K562 (cell line): ENCODE data around the gene TRPM2. TPM values are rescaled to one million over a fixed set of nuclear protein-coding genes. Genes with fewer than 3 reads are reported as not detected.

Experiments
- CBX8 ChIP-seq: fragments of 200-600 bp; sonication (generic); IDR thresholded peaks from 2 replicates; pipeline ENCODE4 v1.6.1; 2012; ENCODE audit warnings: borderline replicate concordance, mixed run types, low read depth, mild to moderate bottlenecking, moderate library complexity, mixed read lengths, low read length, control low read depth, inconsistent platforms; ENCODE audit not compliant: poor library complexity, severe bottlenecking; ENCODE audit errors: extremely low read depth
- E2F6 ChIP-seq, 2 experiments: IDR thresholded peaks; 2 replicates each; pipeline ENCODE4 v1.6.1; 2011; ENCODE audit warnings: borderline replicate concordance in 1 of 2, control low read depth in 1 of 2, low read depth in 1 of 2, low read length in 1 of 2, mild to moderate bottlenecking in 1 of 2, mixed read lengths in 1 of 2, moderate library complexity in 1 of 2; ENCODE audit not compliant: insufficient read depth in 1 of 2, insufficient read length in 1 of 2, poor library complexity in 1 of 2, severe bottlenecking in 1 of 2; ENCODE audit errors: extremely low read depth in 1 of 2
- ELF1 ChIP-seq: fragments of 200-800 bp; sonication (Bioruptor generic); IDR thresholded peaks from 2 replicates; pipeline ENCODE4 v1.6.1; 2016; ENCODE audit warnings: missing genetic modification characterization, missing compliant biosample characterization
- FOXA3 ChIP-seq, 2 experiments: fragments of 450-650 bp in 1 of 2; sonication (generic) in 1 of 2; formaldehyde crosslinking; IDR thresholded peaks in 1 of 2; conservative IDR thresholded peaks in 1 of 2; 2 replicates each; pipeline versions ENCODE4 v1.4.0 to v1.8.0; 2020 to 2022; ENCODE audit warnings: mild to moderate bottlenecking in 2 of 2, missing genetic modification reagents in 1 of 2
- FOXJ2 ChIP-seq: fragments of 200-800 bp; sonication (Bioruptor generic); IDR thresholded peaks from 2 replicates; pipeline ENCODE4 v1.6.1; 2016; ENCODE audit warnings: missing genetic modification characterization, missing compliant biosample characterization
- HDAC8 ChIP-seq: fragments of 450-650 bp; IDR thresholded peaks from 2 replicates; pipeline ENCODE4 v1.6.1; 2016; ENCODE audit warnings: mild to moderate bottlenecking, missing genetic modification characterization, moderate library complexity, missing compliant biosample characterization
- HNRNPUL1 ChIP-seq: fragments of 200-400 bp; formaldehyde crosslinking; IDR thresholded peaks from 2 replicates; pipeline ENCODE4 v1.6.1; 2017; ENCODE audit warnings: low read length
- JUN ChIP-seq, 2 experiments: sonication (generic) in 1 of 2; formaldehyde crosslinking in 1 of 2; IDR thresholded peaks; 2 replicates each; pipeline versions ENCODE4 v1.6.1 to v1.8.0; 2012 to 2022; ENCODE audit warnings: borderline replicate concordance in 2 of 2, mild to moderate bottlenecking in 2 of 2, improper control_type of control experiment in 1 of 2, low read depth in 1 of 2, low read length in 1 of 2, missing genetic modification reagents in 1 of 2
- NBN ChIP-seq: fragments of 450-650 bp; IDR thresholded peaks from 2 replicates; pipeline ENCODE4 v1.6.1; 2016; ENCODE audit warnings: low read depth, mild to moderate bottlenecking
- PTRF ChIP-seq: fragments of 450-650 bp; IDR thresholded peaks from 2 replicates; pipeline ENCODE4 v1.6.1; 2016; ENCODE audit warnings: mild to moderate bottlenecking, missing genetic modification characterization, missing compliant biosample characterization
- RBM15 ChIP-seq: fragments of 200-400 bp; formaldehyde crosslinking; IDR thresholded peaks from 2 replicates; pipeline ENCODE4 v1.6.1; 2018; ENCODE audit warnings: mild to moderate bottlenecking, low read length, moderate library complexity; ENCODE audit not compliant: insufficient read depth
- RFX7 ChIP-seq: fragments of 250-450 bp; sonication (Bioruptor Pico); IDR thresholded peaks from 2 replicates; pipeline ENCODE4 v1.5.1; 2021; ENCODE audit warnings: mild to moderate bottlenecking
- SMARCA5 ChIP-seq: fragments of 450-650 bp; IDR thresholded peaks from 2 replicates; pipeline ENCODE4 v1.6.1; 2016
- SUPT5H ChIP-seq: fragments of 450-650 bp; IDR thresholded peaks from 2 replicates; pipeline ENCODE4 v1.6.1; 2016
- TCF3 ChIP-seq: sonication (generic); formaldehyde crosslinking; IDR thresholded peaks from 2 replicates; pipeline ENCODE4 v1.4.0; 2020; ENCODE audit warnings: mild to moderate bottlenecking, missing genetic modification reagents
- ZFP91 ChIP-seq: sonication (generic); formaldehyde crosslinking; IDR thresholded peaks from 2 replicates; pipeline ENCODE4 v1.8.0; 2022; ENCODE audit warnings: mild to moderate bottlenecking, missing genetic modification reagents
- ZNF224 ChIP-seq: sonication (generic); formaldehyde crosslinking; IDR thresholded peaks from 2 replicates; pipeline ENCODE4 v1.8.0; 2022; ENCODE audit warnings: mild to moderate bottlenecking, missing genetic modification reagents
- ZNF23 ChIP-seq: fragments of 250-450 bp; sonication (Bioruptor Pico); IDR thresholded peaks from 2 replicates; pipeline ENCODE4 v1.4.0; 2020; ENCODE audit warnings: mild to moderate bottlenecking
- ZNF277 ChIP-seq: fragments of 250-450 bp; sonication (Bioruptor Pico); IDR thresholded peaks from 2 replicates; pipeline ENCODE4 v1.8.0; 2022; ENCODE audit warnings: inconsistent platforms, mild to moderate bottlenecking, moderate library complexity, borderline replicate concordance
- ZNF408 ChIP-seq: fragments of 250-450 bp; sonication (Bioruptor Pico); IDR thresholded peaks from 2 replicates; pipeline ENCODE4 v1.4.0; 2020; ENCODE audit warnings: low read depth, mild to moderate bottlenecking, moderate library complexity
- ZNF41 ChIP-seq: fragments of 250-450 bp; sonication (Bioruptor Pico); conservative IDR thresholded peaks from 2 replicates; pipeline ENCODE4 v1.4.0; 2020; ENCODE audit warnings: mild to moderate bottlenecking
- polyA plus RNA-seq, 8 experiments: library from polyadenylated mRNA; depleted of rRNA in 4 of 8; stranded (reverse) in 5 of 8; unstranded in 3 of 8; fragments of >200 nt; fragmentation: Nextera tagmentation in 2 of 8; fragmentation: Illumina TruSeq in 1 of 8; extraction: Ambion mirVana in 2 of 8; extraction: Trizol in 1 of 8; gene quantifications; 2 replicates each; pipeline versions ENCODE4 v1.2.1 to v1.2.3, GENCODE V29; 2011 to 2014; ENCODE audit warnings: inconsistent platforms in 1 of 8, missing spikeins in 1 of 8
- total RNA-seq, 7 experiments: library from RNA; depleted of rRNA in 6 of 7; stranded (reverse); fragments of >200 nt in 6 of 7; fragmentation: Illumina TruSeq in 2 of 7; extraction: Trizol in 2 of 7; gene quantifications; 2 replicates each; pipeline versions ENCODE4 v1.2.1 to v1.2.3, GENCODE V29; 2011 to 2021; ENCODE audit warnings: low replicate concordance in 1 of 7
- TF ChIP-seq, protein P1 (sequence below): fragments of 250-450 bp; sonication (Bioruptor Pico); IDR thresholded peaks from 2 replicates; pipeline ENCODE4 v1.8.0; 2021; ENCODE audit warnings: borderline replicate concordance, mild to moderate bottlenecking, moderate library complexity; ENCODE audit not compliant: poor library complexity, severe bottlenecking

The TRPM2 gene
- total and polyA plus RNA-seq, 9 of the 15 experiments (the other 6 are each of a cell fraction or from before 2014, with no cell fraction given), result 0.33 to 2.1 (median 0.98) TPM; not detected in 2

DNA sequence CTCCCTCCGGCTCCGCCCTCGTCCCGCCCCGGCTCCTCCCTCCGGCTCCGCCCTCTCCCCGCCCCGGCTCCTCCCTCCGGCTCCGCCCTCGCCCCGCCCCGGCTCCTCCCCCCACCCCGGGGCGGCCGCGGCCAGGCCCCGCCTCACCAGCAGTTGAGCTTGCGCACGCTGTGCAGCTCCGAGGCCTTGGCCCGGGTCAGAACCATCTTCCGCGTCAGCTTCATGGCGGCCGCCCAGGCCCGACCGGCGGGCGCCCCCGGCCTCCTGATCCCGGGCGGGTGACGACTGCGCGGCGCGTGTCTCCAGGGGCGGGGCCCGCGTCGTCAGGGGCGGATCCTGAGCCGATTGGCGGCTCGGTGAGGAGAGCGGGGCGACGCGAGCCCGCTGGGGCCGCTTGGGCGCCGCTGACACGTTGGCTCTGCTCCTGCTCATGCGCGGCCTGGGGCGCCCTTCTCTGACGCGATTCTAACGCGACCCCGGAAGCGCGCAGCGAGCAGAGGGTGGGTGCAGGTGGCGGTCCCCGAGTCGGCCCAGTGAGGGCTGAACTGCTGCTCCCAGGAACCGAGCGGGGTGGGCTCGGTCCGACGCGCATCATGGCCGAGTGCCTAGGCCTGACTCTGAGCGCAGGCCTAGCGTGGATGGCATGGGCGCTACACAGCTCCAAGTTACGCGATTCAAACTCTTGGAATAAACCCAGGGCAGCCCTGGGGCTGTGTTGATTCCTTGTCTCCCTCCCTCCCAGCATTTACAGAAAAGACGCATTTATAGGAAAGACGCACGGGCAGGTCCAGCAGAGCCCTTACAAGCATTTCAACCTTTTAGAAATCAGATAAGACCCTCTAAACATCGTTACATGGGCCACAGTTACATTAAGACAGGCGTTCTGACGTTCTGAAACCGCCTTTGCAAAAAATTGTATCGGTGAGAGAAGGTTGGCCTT lies 14.2 kb upstream of the TRPM2 start, which contains the start of gene CFAP410 (continued):
- TF ChIP-seq ZFP91 (no peak), CBX8 (no peak), FOXJ2 (tag) (no peak), ZNF408 (CRISPR knock-in tag) (no peak), FOXA3 (CRISPR knock-in tag; conservative IDR thresholded peaks at IDR 0.05 in 1 of 2, IDR thresholded peaks at IDR 0.05 in 1 of 2) (no peak), TCF3 (CRISPR knock-in tag) (peak; percentile 36; the same call in 1 of the 2 replicates), E2F6 (IDR thresholded peaks at IDR 0.05; ENCODE audit: borderline replicate concordance in 1 of 2, extremely low read depth in 1 of 2, insufficient read depth in 1 of 2, insufficient read length in 1 of 2, low read depth in 1 of 2, low read length in 1 of 2, poor library complexity in 1 of 2, severe bottlenecking in 1 of 2) (peak in 1 of 2 experiments; percentile 46), HDAC8 (tag) (peak; percentile 43; the same call in 1 of the 2 replicates), PTRF (no peak), RFX7 (no peak), ZNF277 (CRISPR knock-in tag) (no peak), HNRNPUL1 (no peak), ELF1 (tag) (peak; percentile 100), RBM15 (no peak), ZNF224 (CRISPR knock-in tag) (no peak), NBN (peak; percentile 32; the same call in 1 of the 2 replicates), ZNF23 (CRISPR knock-in tag) (no peak), SUPT5H (peak; percentile 95), ZNF41 (CRISPR knock-in tag) (no peak), SMARCA5 (no peak), JUN (IDR thresholded peaks at IDR 0.05; ENCODE audit: borderline replicate concordance, low read depth, low read length) (0 out of 2 replicates have a peak, but pooled peaks have one; percentile 37), JUN (CRISPR knock-in tag; IDR thresholded peaks at IDR 0.05; ENCODE audit: borderline replicate concordance) (no peak; the same call in 1 of the 2 replicates)
- TF ChIP-seq, protein P1, sequence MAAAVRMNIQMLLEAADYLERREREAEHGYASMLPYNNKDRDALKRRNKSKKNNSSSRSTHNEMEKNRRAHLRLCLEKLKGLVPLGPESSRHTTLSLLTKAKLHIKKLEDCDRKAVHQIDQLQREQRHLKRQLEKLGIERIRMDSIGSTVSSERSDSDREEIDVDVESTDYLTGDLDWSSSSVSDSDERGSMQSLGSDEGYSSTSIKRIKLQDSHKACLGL (CRISPR knock-in tag), result peak; percentile 87
